Ishikawa (cell line): ENCODE data around the gene RIMKLB.

Experiments used
- CEBPB ChIP-seq: IDR thresholded peaks from 2 replicates; pipeline ENCODE4 v1.6.1; 2012
- RAD21 ChIP-seq: IDR thresholded peaks from 2 replicates; pipeline ENCODE4 v1.6.1; 2012; ENCODE audit warnings: low read depth
- TAF1 ChIP-seq: IDR thresholded peaks from 2 replicates; pipeline ENCODE4 v1.6.1; 2012; ENCODE audit warnings: low read depth, mild to moderate bottlenecking
- YY1 ChIP-seq: IDR thresholded peaks from 2 replicates; pipeline ENCODE4 v1.6.1; 2012; ENCODE audit warnings: low read depth

DNA sequence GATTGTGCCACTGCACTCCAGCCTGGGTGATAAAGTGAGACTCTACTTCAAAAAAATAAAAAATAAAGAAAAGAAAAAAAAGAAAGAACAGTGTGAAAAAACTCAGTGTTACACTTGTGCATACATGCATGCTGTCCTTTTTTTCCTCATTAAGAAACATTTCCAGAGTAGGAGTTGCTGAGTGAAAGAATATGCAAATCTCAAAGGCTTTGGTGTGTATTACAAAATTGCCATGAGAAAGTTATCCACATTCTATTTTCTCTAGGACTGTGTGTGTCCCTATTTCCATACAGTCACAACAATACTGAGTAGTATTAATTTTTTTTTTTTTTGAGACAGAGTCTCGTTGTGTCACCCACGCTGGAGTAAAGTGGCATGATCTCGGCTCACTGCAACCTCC is 123.8 kb downstream of the RIMKLB start:
- no peak for TF ChIP-seq TAF1
- TF ChIP-seq RAD21 = no peak
- TF ChIP-seq YY1 = no peak
- no peak for TF ChIP-seq CEBPB
